Measurements from ENCODE around the gene MSL1.

Gene MSL1

GRCh38 chr17:40090237-40091119 lies 31.3 kb upstream of the MSL1 start:
- no peak for DNase-seq (ENCODE audit: low read depth)

DNA sequence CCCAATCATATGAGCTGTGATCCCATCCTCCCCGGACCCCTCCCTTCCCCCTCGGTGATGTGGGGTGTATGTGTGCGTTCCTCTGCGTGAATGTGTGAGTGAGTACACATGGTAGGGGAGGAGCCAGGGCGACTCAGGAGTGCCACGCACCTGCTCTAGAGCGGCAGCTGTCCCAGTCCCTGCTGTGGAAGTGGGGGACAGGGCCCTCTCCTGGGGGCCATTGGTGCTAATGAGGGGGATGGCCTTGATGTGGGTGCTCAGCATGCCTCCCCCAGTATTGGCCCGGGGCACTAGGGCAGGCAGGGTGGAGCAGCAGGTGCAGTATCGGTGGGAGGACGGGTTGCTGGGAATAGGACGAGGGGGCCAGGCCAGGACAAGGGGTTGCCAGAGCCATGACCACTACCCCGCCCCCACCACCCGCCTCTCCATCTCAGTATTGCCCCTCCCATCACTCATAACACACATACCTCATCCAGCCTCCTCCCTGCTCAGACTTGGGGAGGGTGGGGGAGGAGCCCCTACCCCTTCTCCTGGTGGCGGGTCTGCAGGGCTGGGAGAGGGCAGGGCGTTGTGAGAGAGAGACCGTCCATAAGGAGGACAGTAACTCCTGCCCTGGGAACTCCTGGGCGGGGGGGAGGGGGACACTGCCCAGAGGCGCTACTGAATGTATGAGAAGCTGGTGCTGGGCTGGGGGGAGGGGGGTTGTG lies 29.9 kb upstream of the MSL1 start:
- no peak for DNase-seq (ENCODE audit: low read depth)

GRCh38 chr17:40092581-40092980 lies 29.2 kb upstream of the MSL1 start:
- DNase-seq (ENCODE audit: low read depth), result no peak

GRCh38 chr17:40093005-40093579 lies 28.7 kb upstream of the MSL1 start:
- no peak for DNase-seq (ENCODE audit: low read depth)

GRCh38 chr17:40093580-40094201 lies 28.1 kb upstream of the MSL1 start:
- no peak for DNase-seq (ENCODE audit: low read depth)

GRCh38 chr17:40094874-40095273 lies 26.9 kb upstream of the MSL1 start:
- no peak for DNase-seq (ENCODE audit: low read depth)

DNA sequence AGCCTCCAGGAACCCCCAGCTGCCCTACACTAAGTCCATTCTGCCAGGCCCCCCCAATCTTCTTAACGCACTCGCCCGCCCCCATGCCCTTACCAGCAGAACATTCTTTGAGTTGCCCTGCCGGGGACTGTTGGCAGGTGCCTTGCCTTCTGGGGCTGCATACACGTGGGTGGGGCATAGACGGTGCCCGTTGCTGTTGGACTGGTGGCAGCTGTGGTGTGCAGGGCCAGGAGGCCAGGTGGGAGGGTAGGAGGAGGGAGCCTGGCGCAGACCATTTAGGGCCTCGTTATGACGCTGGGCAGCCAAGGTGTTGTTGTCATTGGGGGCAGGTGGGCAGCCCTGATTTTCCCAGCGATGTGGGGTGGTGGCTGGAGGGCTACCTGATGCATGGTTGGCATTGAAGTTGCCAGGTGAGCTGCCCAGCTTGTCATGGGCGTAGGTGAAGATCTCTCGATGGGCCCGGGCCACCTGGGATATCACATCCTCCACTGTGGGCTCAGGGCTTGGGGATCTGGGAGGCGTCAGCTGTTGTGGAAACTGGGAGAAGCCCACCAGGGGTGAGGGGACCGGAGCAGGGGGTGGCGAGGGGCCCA lies 26.3 kb upstream of the MSL1 start:
- no peak for DNase-seq (ENCODE audit: low read depth)

GRCh38 chr17:40095944-40096791 lies 25.6 kb upstream of the MSL1 start:
- DNase-seq (ENCODE audit: low read depth), result peak; percentile 66

GRCh38 chr17:40097087-40097486 lies 24.7 kb upstream of the MSL1 start:
- no peak for DNase-seq (ENCODE audit: low read depth)

DNA sequence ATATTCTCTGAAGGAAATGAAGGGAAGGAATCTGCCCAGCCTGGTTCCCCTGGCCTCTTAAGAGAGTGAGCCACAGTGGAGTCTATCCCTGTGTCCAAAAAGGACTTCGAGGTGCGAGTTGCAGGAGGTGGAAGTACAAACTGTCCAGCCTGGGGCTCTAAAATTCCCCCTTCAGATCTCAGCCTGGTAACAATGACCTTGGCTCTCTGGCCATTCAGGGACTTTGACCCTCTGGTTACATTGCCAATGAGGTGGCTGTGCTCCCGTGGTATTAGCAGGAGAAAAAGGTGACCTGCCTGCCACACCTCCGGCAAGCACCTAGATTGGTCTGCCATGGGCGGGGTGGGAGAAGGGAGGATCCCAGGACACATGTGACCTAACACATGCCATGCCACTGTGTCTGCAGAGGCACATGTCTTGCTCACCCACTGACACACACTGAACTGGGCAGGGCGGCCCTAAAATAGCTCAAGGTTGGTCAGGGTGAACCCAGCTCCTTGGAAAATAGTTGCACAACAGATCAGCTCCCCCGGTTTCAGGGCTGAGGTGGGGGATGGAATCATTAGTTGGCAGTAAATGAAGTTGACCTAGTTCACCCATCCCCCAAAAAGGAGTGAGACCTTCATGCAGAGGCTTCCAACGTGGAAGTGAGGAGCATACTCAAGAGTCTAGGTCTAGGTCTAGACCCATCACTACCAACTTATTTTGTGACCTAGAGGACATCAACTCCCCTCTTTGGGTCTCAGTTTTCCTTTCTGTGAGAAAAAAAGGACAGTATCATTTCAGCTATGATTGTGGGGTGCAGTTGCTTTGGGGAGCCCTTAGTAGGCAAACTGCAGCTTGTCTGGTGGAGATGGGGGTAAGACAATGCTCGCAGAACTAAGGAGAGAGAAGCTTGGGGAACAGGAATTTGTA lies 23.6 kb upstream of the MSL1 start:
- peak; percentile 21 for DNase-seq (ENCODE audit: low read depth)

DNA sequence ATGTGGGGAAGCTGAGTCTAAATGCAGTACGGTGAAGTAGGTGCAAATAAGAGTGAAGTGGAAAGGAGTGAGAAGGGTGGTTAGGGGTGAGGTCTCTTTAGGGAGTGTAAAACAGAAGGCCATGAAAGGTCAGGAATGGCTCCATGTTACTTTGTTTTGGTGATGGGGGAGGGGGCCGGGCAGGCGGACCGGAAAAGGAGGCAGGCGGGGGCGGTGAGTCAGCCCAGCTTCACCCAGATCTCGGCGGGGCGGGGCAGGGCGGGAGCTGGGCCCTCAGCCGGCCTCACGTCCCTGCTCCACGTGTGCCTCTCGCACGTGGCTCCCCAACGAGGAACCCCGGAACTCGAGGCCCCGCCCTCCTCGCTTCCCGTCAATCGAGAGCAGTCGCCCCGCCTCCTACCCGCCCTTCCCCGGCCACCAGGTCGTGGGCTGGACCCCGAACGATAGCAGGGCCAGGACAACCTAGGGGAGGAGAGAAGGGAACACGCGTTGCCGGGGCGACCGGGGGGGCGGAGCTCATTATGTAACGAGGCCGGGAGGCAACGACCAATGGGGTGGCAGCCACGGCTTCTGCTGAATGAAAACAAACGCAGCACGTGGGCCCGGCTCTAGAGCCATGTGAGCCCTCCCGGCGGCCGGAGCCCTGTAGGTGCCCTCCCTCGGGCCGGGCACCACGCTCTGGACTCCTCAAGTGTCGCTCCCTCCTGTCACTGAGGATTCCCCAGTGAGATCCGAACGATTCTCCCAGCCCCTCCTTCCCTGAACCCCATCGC lies 22.7 kb upstream of the MSL1 start:
- peak; percentile 99 for DNase-seq (ENCODE audit: low read depth)

DNA sequence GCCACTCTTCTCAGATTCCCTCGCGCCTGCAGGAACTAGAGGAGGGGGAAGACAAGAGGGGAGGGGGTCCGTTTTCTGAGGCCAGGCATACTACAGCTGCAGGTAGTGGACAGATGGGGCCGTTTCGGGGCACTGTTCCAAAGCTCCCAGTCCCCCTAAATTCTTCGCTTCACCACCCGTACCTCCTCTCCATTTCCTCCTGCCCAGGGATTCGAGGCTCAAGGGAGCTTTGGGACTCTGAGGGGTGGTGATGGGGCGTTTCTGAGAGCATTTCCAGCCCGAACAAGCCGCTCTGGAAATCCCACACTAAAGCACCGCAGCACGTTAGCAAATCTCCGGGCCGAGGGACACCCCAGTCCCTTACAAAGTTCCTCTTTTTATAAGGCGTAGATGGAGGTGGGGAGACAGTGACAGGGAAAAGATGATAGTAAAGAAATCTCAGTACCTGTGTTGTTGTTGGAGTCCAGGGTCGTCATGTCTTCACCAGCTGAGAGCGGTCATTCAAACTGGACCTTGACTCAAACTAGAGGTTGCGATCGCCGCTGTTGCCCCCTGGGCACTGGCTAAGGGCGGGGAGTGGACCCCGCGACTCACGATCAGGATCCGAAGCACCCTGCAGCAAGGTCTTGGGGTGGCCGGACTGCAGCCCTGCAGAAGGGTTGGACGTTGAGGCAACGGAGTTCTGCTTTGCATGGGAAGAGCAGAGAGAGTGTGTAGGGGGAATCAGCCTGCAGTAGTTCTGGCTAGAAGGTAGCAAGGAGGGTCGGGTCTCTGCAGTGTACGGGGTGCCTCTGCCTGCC lies 22.0 kb upstream of the MSL1 start:
- no peak for DNase-seq (ENCODE audit: low read depth)

GRCh38 chr17:40100419-40100668 lies 21.4 kb upstream of the MSL1 start, which contains the start of gene NR1D1:
Gene NR1D1 (minus strand): TSS chr17:40100589. CDS start chr17:40100094, 495 bp downstream.
- no peak for DNase-seq (ENCODE audit: low read depth)

DNA sequence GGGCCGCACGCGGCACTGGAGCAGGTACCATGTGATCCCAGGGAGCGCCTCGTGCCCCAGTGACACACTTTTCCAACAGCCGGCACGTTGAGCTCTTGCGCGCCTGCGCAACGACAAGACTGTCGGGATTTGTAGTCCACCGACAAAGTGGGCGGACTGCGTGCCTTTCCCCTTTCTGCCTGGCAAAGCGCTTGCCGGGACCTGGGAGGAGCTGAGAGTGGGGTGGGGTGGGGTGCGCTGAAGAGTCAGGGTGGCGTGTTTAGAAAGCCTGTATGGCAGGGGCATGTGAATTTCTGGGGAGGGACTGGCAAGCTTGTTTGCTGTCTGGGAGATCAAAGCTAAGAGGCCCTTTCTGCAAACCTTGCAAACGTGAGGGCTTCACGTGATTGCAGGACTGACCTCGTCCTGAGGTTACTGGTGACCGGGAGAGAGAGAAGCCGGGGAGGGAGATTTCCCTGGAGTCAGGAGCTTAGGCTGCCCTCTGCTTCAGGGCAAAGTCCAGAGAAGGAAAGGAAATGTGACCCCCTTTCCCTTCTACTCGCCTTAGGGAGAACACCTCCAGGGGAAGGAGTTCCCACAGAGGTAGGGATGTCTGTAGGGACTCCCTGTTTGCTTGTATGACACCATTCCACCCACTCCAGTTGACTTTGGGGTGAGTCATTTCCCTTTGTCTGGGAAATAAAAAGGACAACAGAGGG lies 21.0 kb upstream of the MSL1 start:
- DNase-seq (ENCODE audit: low read depth), result peak; percentile 89

GRCh38 chr17:40101367-40102210 lies 20.2 kb upstream of the MSL1 start:
- DNase-seq (ENCODE audit: low read depth), result peak; percentile 25

- DNase-seq (ENCODE audit: low read depth), result no peak
Observed at GRCh38 chr17:40103071-40103661, 18.6 kb upstream of the MSL1 start.

GRCh38 chr17:40103688-40104087 lies 18.1 kb upstream of the MSL1 start:
- no peak for DNase-seq (ENCODE audit: low read depth)

Data from activated T-cell treated with anti-CD3 and anti-CD28 coated beads for 48 hours (primary cell).